SK-N-MC (cell line): ENCODE measurements around the gene GNG12.

Experiments
- EZH2 ChIP-seq: fragments of 200-600 bp; sonication (generic); IDR thresholded peaks from one replicate; pipeline ENCODE4 v1.6.1; 2017; ENCODE audit warnings: antibody characterized with exemption
- FOXP2 ChIP-seq: optimal IDR thresholded peaks from 2 replicates; pipeline ENCODE3; 2011; ENCODE audit warnings: mild to moderate bottlenecking, moderate library complexity; ENCODE audit not compliant: insufficient read depth; ENCODE audit errors: extremely low read length, control extremely low read depth
- POLR2AphosphoS5 ChIP-seq: IDR thresholded peaks from 2 replicates; pipeline ENCODE4 v1.6.1; 2012; ENCODE audit warnings: mild to moderate bottlenecking, low read depth, low read length, borderline replicate concordance

- no peak for TF ChIP-seq FOXP2
- no peak for TF ChIP-seq POLR2AphosphoS5
- no peak for TF ChIP-seq EZH2
These were observed 177.7 kb downstream of the GNG12 start for GRCh38 chr1:67655581-67655980.
